Measurements from ENCODE around the gene RAB3GAP2.
A peak's percentile ranks its signal among the peaks of the same experiment; 100 is the strongest.

RAB3GAP2 gene

DNA sequence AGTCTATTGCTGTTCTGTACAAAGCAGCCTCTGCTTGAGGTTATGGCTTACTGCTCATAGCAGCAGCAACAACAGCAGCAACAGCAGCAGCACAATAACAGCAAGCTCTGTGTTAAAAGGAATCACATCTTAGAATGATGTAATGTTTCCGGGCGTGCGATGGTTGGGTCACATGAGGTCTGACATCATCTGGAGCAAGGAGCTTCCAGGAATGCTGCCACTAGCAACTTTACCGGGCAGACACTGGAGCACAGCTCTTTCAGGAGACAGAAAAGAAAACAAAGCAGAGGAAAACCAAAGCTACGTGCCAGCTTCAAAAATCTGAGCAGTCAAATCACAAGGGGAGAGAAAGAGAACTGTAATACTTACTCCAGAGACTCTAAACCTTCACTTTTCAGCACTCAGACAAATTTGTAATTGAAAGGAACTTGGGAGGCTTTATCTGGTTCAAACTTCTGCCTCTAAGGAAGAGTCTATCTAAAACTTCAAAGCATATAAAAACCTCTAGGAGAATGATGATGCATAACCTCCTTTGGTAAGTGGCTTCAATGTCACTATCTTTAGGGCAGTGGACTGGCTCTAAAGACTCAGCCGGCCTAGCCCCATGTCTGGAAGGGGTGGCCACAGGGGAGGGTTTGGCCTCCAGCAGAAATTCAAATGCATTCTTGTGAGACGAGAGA, 28.3 kb upstream of the RAB3GAP2 start:
- peak overlapping the region; percentile 23 for H3K4me3 ChIP-seq (ENCODE audit: low read length)
- peak; percentile 91 for DNase-seq (ENCODE audit: low read depth)

GRCh38 chr1:220299337-220299736, 27.1 kb upstream of the RAB3GAP2 start:
- no peak for DNase-seq (ENCODE audit: low read depth)
- TF ChIP-seq CTCF (conservative IDR thresholded peaks at IDR 0.05; ENCODE audit: low read depth, low read length): no peak
- no peak overlapping the region for H3K4me3 ChIP-seq (ENCODE audit: low read length)

More for the DNA sequence above, 28.3 kb upstream of the RAB3GAP2 start:
- TF ChIP-seq CTCF (conservative IDR thresholded peaks at IDR 0.05; ENCODE audit: low read depth, low read length): no peak

DNA sequence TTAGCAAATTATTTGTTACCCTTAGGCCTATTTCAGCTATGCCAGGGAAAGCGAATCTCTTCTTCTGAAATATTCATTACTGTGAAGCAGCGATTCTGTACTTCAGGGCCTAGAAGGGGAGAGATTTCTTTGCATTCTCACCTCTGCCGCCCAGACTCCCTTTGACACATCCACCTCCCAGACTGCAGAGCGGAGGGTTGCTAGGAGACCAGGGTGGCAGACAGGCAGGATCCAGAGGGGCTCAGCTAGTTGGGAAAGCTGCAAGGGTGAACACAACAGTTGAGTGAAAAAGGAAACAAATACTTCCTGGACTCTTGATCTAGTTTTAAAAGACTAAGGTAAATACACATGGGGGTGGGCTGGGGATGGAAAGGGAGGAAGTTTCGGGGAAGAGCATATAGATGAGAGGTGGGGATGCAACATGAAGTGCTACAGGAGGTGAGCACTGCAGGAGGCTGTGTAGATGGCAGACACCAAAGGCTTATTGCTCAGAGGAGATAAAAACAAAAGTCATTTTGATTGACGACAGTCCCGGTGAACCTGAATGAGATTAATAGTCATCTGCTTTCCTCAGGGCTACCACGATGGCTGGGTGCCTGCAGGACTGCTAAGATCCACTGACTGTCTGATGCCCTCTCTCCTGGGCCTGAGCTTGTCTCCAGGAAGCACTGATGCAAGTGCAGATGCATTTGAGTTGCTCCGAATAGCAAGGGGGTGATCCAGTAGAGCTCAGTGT, 26.4 kb upstream of the RAB3GAP2 start:
- no peak for DNase-seq (ENCODE audit: low read depth)
- no peak overlapping the region for H3K4me3 ChIP-seq (ENCODE audit: low read length)
- TF ChIP-seq CTCF (conservative IDR thresholded peaks at IDR 0.05; ENCODE audit: low read depth, low read length): no peak

- no peak for DNase-seq (ENCODE audit: low read depth)
- no peak for TF ChIP-seq CTCF (conservative IDR thresholded peaks at IDR 0.05; ENCODE audit: low read depth, low read length)
- no peak overlapping the region for H3K4me3 ChIP-seq (ENCODE audit: low read length)
Observed at GRCh38 chr1:220296981-220297380, 24.7 kb upstream of the RAB3GAP2 start.

DNA sequence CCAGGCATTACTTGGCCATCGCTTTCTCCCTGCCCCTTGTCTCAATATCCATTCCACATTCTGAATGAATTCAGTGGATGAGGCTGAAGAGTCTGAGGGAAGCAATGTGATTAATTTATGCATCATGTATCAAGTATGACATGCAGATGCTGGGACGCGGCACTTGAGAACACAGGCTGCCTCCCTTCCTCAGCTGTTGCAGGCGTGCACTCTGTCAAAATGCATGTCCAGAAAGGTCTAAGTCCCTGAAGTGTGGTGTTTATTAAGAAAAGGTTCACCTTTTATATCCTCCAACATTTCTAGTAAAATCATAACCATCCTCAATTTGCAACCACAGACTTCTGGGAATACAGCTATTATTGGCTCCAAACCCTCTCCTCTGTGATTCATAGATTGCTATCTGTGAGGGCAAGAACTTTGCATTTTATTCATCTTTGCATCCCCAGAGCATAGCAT, 22.6 kb upstream of the RAB3GAP2 start:
- TF ChIP-seq CTCF (conservative IDR thresholded peaks at IDR 0.05; ENCODE audit: low read depth, low read length): no peak
- no peak overlapping the region for H3K4me3 ChIP-seq (ENCODE audit: low read length)
- DNase-seq (ENCODE audit: low read depth): no peak

DNA sequence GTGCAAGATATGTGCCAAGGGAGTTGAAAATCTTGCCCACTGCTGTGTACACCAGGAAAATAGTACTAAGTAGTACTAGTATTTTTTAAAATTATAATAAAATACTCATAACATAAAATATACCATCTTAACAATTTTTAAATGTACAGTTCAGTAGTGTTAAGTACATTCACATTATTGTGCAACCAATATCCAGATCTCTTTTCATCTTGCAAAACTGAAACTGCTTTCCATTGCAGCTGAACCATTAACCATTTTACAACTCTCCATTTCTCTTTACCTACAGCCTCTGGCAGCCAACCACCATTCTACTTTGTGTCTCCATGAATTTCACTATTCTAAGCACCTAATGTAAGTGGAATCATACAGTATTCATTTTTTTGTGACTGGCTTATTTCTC, 19.3 kb upstream of the RAB3GAP2 start:
- DNase-seq (ENCODE audit: low read depth): no peak
- no peak for TF ChIP-seq CTCF (conservative IDR thresholded peaks at IDR 0.05; ENCODE audit: low read depth, low read length)

More for the DNA sequence above, 19.3 kb upstream of the RAB3GAP2 start:
- H3K4me3 ChIP-seq (ENCODE audit: low read length): no peak overlapping the region
